ENCODE measurements around the gene PSMD12. TPM values are rescaled to one million over a fixed set of nuclear protein-coding genes. Genes with fewer than 3 reads are reported as not detected.
A peak's percentile ranks its signal among the peaks of the same experiment; 100 is the strongest.

The PSMD12 gene
- total RNA-seq, 1 donor from 2014 or later, result 48.6 TPM

- Mint-ChIP-seq H3K4me3 (ENCODE audit: low read depth) (no peak overlapping the region), H3K36me3 (ENCODE audit: insufficient read depth) (no peaks in the 10 kb centered on the region), H3K27ac (no peak overlapping the region), H3K4me1 (ENCODE audit: low read depth) (peaks cover 4% of the 10 kb centered on the region), H3K27me3 (no peaks in the 10 kb centered on the region), H3K9me3 (ENCODE audit: low read depth) (peaks cover 4% of the 10 kb centered on the region)
- TF ChIP-seq CTCF (IDR thresholded peaks at IDR 0.05; ENCODE audit: unreplicated experiment), result no peak
- no peak for DNase-seq (ENCODE audit: low spot score, unreplicated experiment)
These were observed 71.8 kb downstream of the PSMD12 start for GRCh38 chr17:67294451-67295199.

GRCh38 chr17:67293251-67294203 lies 72.8 kb downstream of the PSMD12 start:
- peak; percentile 27 for DNase-seq (ENCODE audit: low spot score, unreplicated experiment)
- Mint-ChIP-seq H3K27ac (no peak overlapping the region), H3K4me3 (ENCODE audit: low read depth) (no peak overlapping the region), H3K36me3 (ENCODE audit: insufficient read depth) (no peaks in the 10 kb centered on the region), H3K9me3 (ENCODE audit: low read depth) (peaks cover 4% of the 10 kb centered on the region), H3K4me1 (ENCODE audit: low read depth) (peaks cover 4% of the 10 kb centered on the region), H3K27me3 (no peaks in the 10 kb centered on the region)
- peak; percentile 70 for TF ChIP-seq CTCF (IDR thresholded peaks at IDR 0.05; ENCODE audit: unreplicated experiment)

DNA sequence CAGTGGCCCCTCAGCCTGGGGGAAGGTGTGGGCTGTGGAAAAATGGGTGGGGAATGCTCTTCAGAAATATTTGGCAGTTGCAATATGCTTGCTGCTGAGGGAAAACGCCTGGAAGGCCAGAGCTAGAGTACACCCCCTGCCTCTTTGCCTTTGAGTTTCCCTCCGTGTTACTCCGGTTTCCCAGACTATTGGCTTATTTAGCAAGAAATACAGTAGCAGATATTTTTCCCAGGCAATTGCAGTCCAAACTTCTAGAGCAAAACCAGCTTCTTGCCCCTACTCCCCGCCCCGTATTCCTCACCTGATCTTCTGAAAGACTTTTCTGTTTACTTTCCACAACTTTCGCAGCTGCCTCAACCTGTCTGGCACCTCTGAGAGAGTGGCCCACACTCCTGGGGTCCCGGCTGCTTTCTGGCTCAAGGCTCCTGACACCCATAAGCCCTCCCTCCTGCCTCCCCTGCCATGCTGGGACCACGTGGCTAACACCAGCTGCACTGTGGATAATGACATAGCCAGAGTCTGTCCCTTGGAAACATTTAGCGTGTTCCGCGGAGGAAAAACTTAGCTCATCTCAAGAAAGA lies 75.6 kb downstream of the PSMD12 start:
- Mint-ChIP-seq H3K36me3 (ENCODE audit: insufficient read depth) (no peaks in the 10 kb centered on the region), H3K27ac (peak overlapping the region; percentile 79), H3K27me3 (no peaks in the 10 kb centered on the region), H3K4me3 (ENCODE audit: low read depth) (no peak overlapping the region), H3K9me3 (ENCODE audit: low read depth) (peaks cover 4% of the 10 kb centered on the region), H3K4me1 (ENCODE audit: low read depth) (peaks cover 4% of the 10 kb centered on the region)
- TF ChIP-seq CTCF (IDR thresholded peaks at IDR 0.05; ENCODE audit: unreplicated experiment), result no peak
- no peak for DNase-seq (ENCODE audit: low spot score, unreplicated experiment)

DNA sequence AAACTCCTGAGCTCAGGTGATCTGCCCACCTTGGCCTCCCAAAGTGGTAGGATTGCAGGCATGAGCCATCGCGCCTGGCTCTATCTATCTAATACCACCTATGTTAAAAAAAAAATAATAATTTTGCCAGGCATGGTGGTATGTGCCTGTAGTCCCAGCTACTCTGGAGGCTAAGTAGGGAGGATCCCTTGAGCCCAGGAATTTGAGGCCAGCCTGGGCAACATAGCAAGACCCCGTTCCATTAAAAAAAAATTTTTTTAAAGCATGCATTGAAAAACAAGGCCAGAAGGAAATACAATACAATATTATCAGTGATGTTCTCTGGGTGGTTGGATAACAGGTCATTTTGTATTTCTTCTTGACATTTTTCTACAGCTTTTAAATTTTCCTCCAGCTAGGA lies 76.1 kb downstream of the PSMD12 start:
- DNase-seq (ENCODE audit: low spot score, unreplicated experiment), result no peak
- H3K4me1 Mint-ChIP-seq (ENCODE audit: low read depth), result peaks cover 4% of the 10 kb centered on the region
- no peak overlapping the region for H3K4me3 Mint-ChIP-seq (ENCODE audit: low read depth)
- H3K36me3 Mint-ChIP-seq (ENCODE audit: insufficient read depth), result no peaks in the 10 kb centered on the region
- no peak for TF ChIP-seq CTCF (IDR thresholded peaks at IDR 0.05; ENCODE audit: unreplicated experiment)
- no peaks in the 10 kb centered on the region for H3K9me3 Mint-ChIP-seq (ENCODE audit: low read depth)
- no peak overlapping the region for H3K27ac Mint-ChIP-seq
- H3K27me3 Mint-ChIP-seq, result no peaks in the 10 kb centered on the region
